Natural killer cell treated with Interleukin-12 subunit alpha and Interleukin-12 subunit beta and Interleukin-15 and Interleukin-18, amount 100 ng/mL, for 72 hours (primary cell): ENCODE data around the gene PTGIR. TPM values are rescaled to one million over a fixed set of nuclear protein-coding genes. Genes with fewer than 3 reads are reported as not detected.
A peak's percentile ranks its signal among the peaks of the same experiment; 100 is the strongest.

ENCODE experiments used
- ATAC-seq, 2 donors: fragments of 150-1000 bp; cut with Tn5 transposase in 1 of 2; sonication (Bioruptor Pico), chemical (Tn5 transposase) in 1 of 2; 2 replicates each; pipeline ENCODE4 v1.10.0; 2021
- DNase-seq: peaks from one replicate; pipeline ENCODE4 v3.0.0; 2022; ENCODE audit warnings: low spot score
- H3K27ac Mint-ChIP-seq, 2 donors: 1 replicate in 1 of 2; 2 replicates in 1 of 2; pipeline ENCODE4 v1.8.0; 2022; ENCODE audit warnings: mixed read lengths in 2 of 2, mild to moderate bottlenecking in 1 of 2, moderate library complexity in 1 of 2
- H3K27me3 Mint-ChIP-seq, 2 donors: 1 replicate in 1 of 2; 2 replicates in 1 of 2; pipeline ENCODE4 v1.8.0; 2022; ENCODE audit warnings: mixed read lengths in 2 of 2
- H3K36me3 Mint-ChIP-seq: one replicate; pipeline ENCODE4 v1.8.0; 2022; ENCODE audit warnings: mixed read lengths
- H3K4me1 Mint-ChIP-seq, 2 donors: 1 replicate in 1 of 2; 2 replicates in 1 of 2; pipeline ENCODE4 v1.8.0; 2022; ENCODE audit warnings: low read depth in 2 of 2, mixed read lengths in 2 of 2, mild to moderate bottlenecking in 1 of 2
- H3K4me3 Mint-ChIP-seq: one replicate; pipeline ENCODE4 v1.8.0; 2022; ENCODE audit warnings: mixed read lengths
- H3K9me3 Mint-ChIP-seq: 2 replicates; pipeline ENCODE4 v1.8.0; 2022; ENCODE audit warnings: mixed read lengths
- total RNA-seq, 2 donors: library from RNA; stranded (reverse); gene quantifications; one replicate each; pipeline ENCODE4 v1.2.3, GENCODE V29; 2022

Gene PTGIR
- total RNA-seq, 2 donors from 2014 or later, result 0.31 to 1.7 TPM

GRCh38 chr19:46616631-46617322 is 8.1 kb downstream of the PTGIR start:
- Mint-ChIP-seq H3K4me3 (peak overlapping the region; percentile 68), H3K9me3 (no peaks in the 10 kb centered on the region), H3K4me1 (peaks cover 30 to 31% of the 10 kb centered on the region in 2 donors), H3K27me3 (peaks cover 0 to 8% of the 10 kb centered on the region in 2 donors), H3K27ac (peak overlapping the region; percentile 6 to 73), H3K36me3 (no peaks in the 10 kb centered on the region)
- DNase-seq (no peak), ATAC-seq (peak; percentile 44 to 55)

GRCh38 chr19:46615966-46616365 is 8.9 kb downstream of the PTGIR start:
- peaks cover 0 to 4% of the 10 kb centered on the region in 2 donors for H3K27me3 Mint-ChIP-seq

GRCh38 chr19:46614114-46614722 is 10.7 kb downstream of the PTGIR start:
- Mint-ChIP-seq H3K36me3 (peaks cover 3% of the 10 kb centered on the region), H3K4me1 (peaks cover 44% of the 10 kb centered on the region in 2 donors)
- peak; percentile 71 to 84 for ATAC-seq

More at GRCh38 chr19:46615966-46616365, 8.9 kb downstream of the PTGIR start:
- no peak for ATAC-seq
- H3K9me3 Mint-ChIP-seq, result no peaks in the 10 kb centered on the region
- no peak overlapping the region for H3K4me3 Mint-ChIP-seq
- H3K36me3 Mint-ChIP-seq, result no peaks in the 10 kb centered on the region
- peaks cover 38 to 39% of the 10 kb centered on the region in 2 donors for H3K4me1 Mint-ChIP-seq
- no peak overlapping the region for H3K27ac Mint-ChIP-seq
- DNase-seq, result no peak

GRCh38 chr19:46613525-46613924 is 11.4 kb downstream of the PTGIR start:
- peaks cover 40 to 42% of the 10 kb centered on the region in 2 donors for H3K4me1 Mint-ChIP-seq
- no peaks in the 10 kb centered on the region for H3K9me3 Mint-ChIP-seq
- ATAC-seq, result no peak
- H3K36me3 Mint-ChIP-seq, result peaks cover 6% of the 10 kb centered on the region
- H3K4me3 Mint-ChIP-seq, result no peak overlapping the region
- peaks cover 0 to 4% of the 10 kb centered on the region in 2 donors for H3K27me3 Mint-ChIP-seq
- no peak for DNase-seq
- H3K27ac Mint-ChIP-seq, result peak overlapping the region in 1 of 2 donors; percentile 57

More at GRCh38 chr19:46614114-46614722, 10.7 kb downstream of the PTGIR start:
- H3K4me3 Mint-ChIP-seq, result peak overlapping the region; percentile 42
- peak overlapping the region; percentile 48 to 57 for H3K27ac Mint-ChIP-seq
- peaks cover 0 to 4% of the 10 kb centered on the region in 2 donors for H3K27me3 Mint-ChIP-seq
- peak; percentile 81 for DNase-seq
- no peaks in the 10 kb centered on the region for H3K9me3 Mint-ChIP-seq

- Mint-ChIP-seq H3K9me3 (no peaks in the 10 kb centered on the region), H3K27me3 (peaks cover 0 to 3% of the 10 kb centered on the region in 2 donors), H3K36me3 (peaks cover 12% of the 10 kb centered on the region), H3K4me3 (no peak overlapping the region), H3K4me1 (peaks cover 36 to 39% of the 10 kb centered on the region in 2 donors), H3K27ac (peak overlapping the region; percentile 25 to 34)
- DNase-seq (no peak), ATAC-seq (no peak)
Measured at GRCh38 chr19:46611776-46612175, 13.1 kb downstream of the PTGIR start.

- peaks cover 37 to 39% of the 10 kb centered on the region in 2 donors for H3K4me1 Mint-ChIP-seq
- DNase-seq (peak; percentile 60), ATAC-seq (peak in 1 of 2 donors; percentile 46)
- H3K9me3 Mint-ChIP-seq, result no peaks in the 10 kb centered on the region
- peak overlapping the region; percentile 45 for H3K4me3 Mint-ChIP-seq
- no peaks in the 10 kb centered on the region for H3K27me3 Mint-ChIP-seq
- H3K36me3 Mint-ChIP-seq, result peaks cover 18% of the 10 kb centered on the region
- peak overlapping the region; percentile 25 to 34 for H3K27ac Mint-ChIP-seq
Measured at GRCh38 chr19:46610851-46611770, 13.8 kb downstream of the PTGIR start.

- Mint-ChIP-seq H3K4me3 (no peak overlapping the region), H3K27ac (no peak overlapping the region), H3K27me3 (no peaks in the 10 kb centered on the region), H3K9me3 (no peaks in the 10 kb centered on the region), H3K4me1 (peaks cover 34 to 40% of the 10 kb centered on the region in 2 donors), H3K36me3 (peaks cover 19% of the 10 kb centered on the region)
- DNase-seq, result no peak
- ATAC-seq, result no peak
Measured at GRCh38 chr19:46610413-46610775, 14.5 kb downstream of the PTGIR start.

- no peak overlapping the region for H3K27ac Mint-ChIP-seq
- H3K9me3 Mint-ChIP-seq, result no peaks in the 10 kb centered on the region
- H3K4me1 Mint-ChIP-seq, result peaks cover 34 to 40% of the 10 kb centered on the region in 2 donors
- peak; percentile 44 for DNase-seq
- no peaks in the 10 kb centered on the region for H3K27me3 Mint-ChIP-seq
- ATAC-seq, result no peak
- H3K4me3 Mint-ChIP-seq, result no peak overlapping the region
- peaks cover 19% of the 10 kb centered on the region for H3K36me3 Mint-ChIP-seq
Measured at GRCh38 chr19:46609511-46610412, 15.1 kb downstream of the PTGIR start.

GRCh38 chr19:46608581-46609345 is 16.1 kb downstream of the PTGIR start:
- no peaks in the 10 kb centered on the region for H3K9me3 Mint-ChIP-seq
- no peaks in the 10 kb centered on the region for H3K27me3 Mint-ChIP-seq
- H3K4me3 Mint-ChIP-seq, result no peak overlapping the region
- peaks cover 31 to 34% of the 10 kb centered on the region in 2 donors for H3K4me1 Mint-ChIP-seq
- no peak overlapping the region for H3K27ac Mint-ChIP-seq
- peaks cover 19% of the 10 kb centered on the region for H3K36me3 Mint-ChIP-seq
- ATAC-seq (no peak), DNase-seq (peak; percentile 38)

- H3K4me1 Mint-ChIP-seq, result peaks cover 36 to 39% of the 10 kb centered on the region in 2 donors
- H3K9me3 Mint-ChIP-seq, result no peaks in the 10 kb centered on the region
- peaks cover 19% of the 10 kb centered on the region for H3K36me3 Mint-ChIP-seq
- no peaks in the 10 kb centered on the region for H3K27me3 Mint-ChIP-seq
- no peak overlapping the region for H3K27ac Mint-ChIP-seq
- no peak overlapping the region for H3K4me3 Mint-ChIP-seq
- DNase-seq (no peak), ATAC-seq (no peak)
Measured at GRCh38 chr19:46608178-46608577, 16.7 kb downstream of the PTGIR start.

- H3K27me3 Mint-ChIP-seq, result no peaks in the 10 kb centered on the region
- H3K36me3 Mint-ChIP-seq, result peaks cover 19% of the 10 kb centered on the region
- H3K9me3 Mint-ChIP-seq, result no peaks in the 10 kb centered on the region
- peak; percentile 29 for DNase-seq
- H3K4me3 Mint-ChIP-seq, result no peak overlapping the region
- H3K4me1 Mint-ChIP-seq, result peaks cover 41 to 42% of the 10 kb centered on the region in 2 donors
- H3K27ac Mint-ChIP-seq, result no peak overlapping the region
- ATAC-seq, result no peak
Measured at GRCh38 chr19:46607448-46607841, 17.4 kb downstream of the PTGIR start.

- H3K27ac Mint-ChIP-seq, result peak overlapping the region in 1 of 2 donors; percentile 10
- H3K4me1 Mint-ChIP-seq, result peaks cover 41 to 43% of the 10 kb centered on the region in 2 donors
- peak; percentile 53 for DNase-seq
- H3K27me3 Mint-ChIP-seq, result no peaks in the 10 kb centered on the region
- H3K4me3 Mint-ChIP-seq, result no peak overlapping the region
- ATAC-seq, result no peak
- no peaks in the 10 kb centered on the region for H3K9me3 Mint-ChIP-seq
- H3K36me3 Mint-ChIP-seq, result peaks cover 19% of the 10 kb centered on the region
Measured at GRCh38 chr19:46606681-46607447, 18.0 kb downstream of the PTGIR start.
